HUES6 (cell line): ENCODE data around the gene SGMS1.

Experiments used
- H3K27ac ChIP-seq: 2 replicates; pipeline ENCODE4 v1.7.0; 2013; ENCODE audit warnings: low read depth, mild to moderate bottlenecking, low read length, inconsistent platforms
- H3K27me3 ChIP-seq: 2 replicates; pipeline ENCODE4 v1.6.1; 2013; ENCODE audit warnings: low read length; ENCODE audit not compliant: control insufficient read depth, insufficient read depth
- H3K36me3 ChIP-seq: 2 replicates; pipeline ENCODE4 v1.6.1; 2013; ENCODE audit warnings: low read length; ENCODE audit not compliant: control insufficient read depth, insufficient read depth
- H3K4me1 ChIP-seq: 2 replicates; pipeline ENCODE4 v1.6.1; 2013; ENCODE audit warnings: low read length; ENCODE audit not compliant: control insufficient read depth, insufficient read depth
- H3K4me3 ChIP-seq: 2 replicates; pipeline ENCODE4 v1.5.1; 2013; ENCODE audit warnings: low read depth, low read length
- H3K9ac ChIP-seq: one replicate; pipeline ENCODE4 v1.6.1; 2013; ENCODE audit warnings: mild to moderate bottlenecking, low read length
- H3K9me3 ChIP-seq: 2 replicates; pipeline ENCODE4 v1.6.1; 2013; ENCODE audit warnings: low read depth, low read length; ENCODE audit not compliant: control insufficient read depth, insufficient read depth

The SGMS1 gene

GRCh38 chr10:50605269-50605950, 18.3 kb downstream of the SGMS1 start:
- Histone ChIP-seq H3K27ac (no peak overlapping the region; the same call in 1 of the 2 replicates), H3K27me3 (no peaks in the 10 kb centered on the region), H3K4me1 (peaks cover 17% of the 10 kb centered on the region; the same call in 1 of the 2 replicates), H3K36me3 (no peaks in the 10 kb centered on the region), H3K9me3 (no peaks in the 10 kb centered on the region), H3K4me3 (no peak overlapping the region), H3K9ac (no peak overlapping the region)

- Histone ChIP-seq H3K4me3 (no peak overlapping the region), H3K27ac (no peak overlapping the region; the same call in 1 of the 2 replicates), H3K36me3 (no peaks in the 10 kb centered on the region), H3K4me1 (peaks cover 17% of the 10 kb centered on the region; the same call in 1 of the 2 replicates), H3K27me3 (no peaks in the 10 kb centered on the region), H3K9ac (no peak overlapping the region), H3K9me3 (no peaks in the 10 kb centered on the region)
These were observed 18.9 kb downstream of the SGMS1 start for GRCh38 chr10:50604809-50605208.

- Histone ChIP-seq H3K4me3 (no peak overlapping the region), H3K27ac (no peak overlapping the region), H3K36me3 (no peaks in the 10 kb centered on the region), H3K27me3 (no peaks in the 10 kb centered on the region), H3K9ac (no peak overlapping the region), H3K9me3 (no peaks in the 10 kb centered on the region), H3K4me1 (peaks cover 17% of the 10 kb centered on the region; the same call in 1 of the 2 replicates)
These were observed 19.6 kb downstream of the SGMS1 start for GRCh38 chr10:50604049-50604640.

GRCh38 chr10:50603151-50603850, 20.5 kb downstream of the SGMS1 start:
- H3K9ac ChIP-seq, result no peak overlapping the region
- H3K27me3 ChIP-seq, result no peaks in the 10 kb centered on the region
- H3K27ac ChIP-seq, result 0 out of 2 replicates have a peak overlapping the region, but pooled peaks have one; percentile 9
- H3K9me3 ChIP-seq, result no peaks in the 10 kb centered on the region
- H3K4me1 ChIP-seq, result peaks cover 17% of the 10 kb centered on the region; the same call in 1 of the 2 replicates
- H3K36me3 ChIP-seq, result no peaks in the 10 kb centered on the region
- no peak overlapping the region for H3K4me3 ChIP-seq

- H3K9ac ChIP-seq, result no peak overlapping the region
- no peaks in the 10 kb centered on the region for H3K27me3 ChIP-seq
- no peak overlapping the region for H3K27ac ChIP-seq
- H3K36me3 ChIP-seq, result no peaks in the 10 kb centered on the region
- H3K4me3 ChIP-seq, result no peak overlapping the region
- H3K4me1 ChIP-seq, result peaks cover 17% of the 10 kb centered on the region; the same call in 1 of the 2 replicates
- H3K9me3 ChIP-seq, result no peaks in the 10 kb centered on the region
These were observed 21.8 kb downstream of the SGMS1 start for GRCh38 chr10:50601974-50602373.

GRCh38 chr10:50600831-50601477, 22.8 kb downstream of the SGMS1 start:
- Histone ChIP-seq H3K9ac (no peak overlapping the region), H3K4me1 (peaks cover 17% of the 10 kb centered on the region; the same call in 1 of the 2 replicates), H3K36me3 (no peaks in the 10 kb centered on the region)

GRCh38 chr10:50600286-50600685, 23.5 kb downstream of the SGMS1 start:
- Histone ChIP-seq H3K9me3 (no peaks in the 10 kb centered on the region), H3K9ac (no peak overlapping the region), H3K4me3 (no peak overlapping the region), H3K4me1 (peaks cover 14% of the 10 kb centered on the region; the same call in 1 of the 2 replicates), H3K27ac (no peak overlapping the region), H3K36me3 (no peaks in the 10 kb centered on the region), H3K27me3 (no peaks in the 10 kb centered on the region)

More at GRCh38 chr10:50600831-50601477, 22.8 kb downstream of the SGMS1 start:
- Histone ChIP-seq H3K27ac (no peak overlapping the region), H3K9me3 (no peaks in the 10 kb centered on the region), H3K4me3 (no peak overlapping the region), H3K27me3 (no peaks in the 10 kb centered on the region)

GRCh38 chr10:50596897-50597296, 26.9 kb downstream of the SGMS1 start:
- Histone ChIP-seq H3K4me1 (no peaks in the 10 kb centered on the region; the same call in 1 of the 2 replicates), H3K27me3 (no peaks in the 10 kb centered on the region), H3K27ac (no peak overlapping the region), H3K9me3 (no peaks in the 10 kb centered on the region), H3K36me3 (no peaks in the 10 kb centered on the region), H3K9ac (no peak overlapping the region), H3K4me3 (no peak overlapping the region)

- Histone ChIP-seq H3K36me3 (no peaks in the 10 kb centered on the region), H3K27ac (no peak overlapping the region), H3K9ac (no peak overlapping the region), H3K4me3 (no peak overlapping the region), H3K4me1 (no peaks in the 10 kb centered on the region; the same call in 1 of the 2 replicates), H3K27me3 (no peaks in the 10 kb centered on the region), H3K9me3 (no peaks in the 10 kb centered on the region)
These were observed 27.3 kb downstream of the SGMS1 start for GRCh38 chr10:50596456-50596855.

- Histone ChIP-seq H3K4me1 (no peaks in the 10 kb centered on the region; the same call in 1 of the 2 replicates), H3K4me3 (no peak overlapping the region), H3K36me3 (no peaks in the 10 kb centered on the region), H3K9ac (no peak overlapping the region), H3K9me3 (no peaks in the 10 kb centered on the region), H3K27ac (no peak overlapping the region), H3K27me3 (no peaks in the 10 kb centered on the region)
These were observed 28.0 kb downstream of the SGMS1 start for GRCh38 chr10:50595785-50596184.
